HepG2 (cell line): ENCODE measurements around the gene ZFPM1. TPM values are rescaled to one million over a fixed set of nuclear protein-coding genes. Genes with fewer than 3 reads are reported as not detected.

ENCODE experiments used
- BCLAF1 ChIP-seq: fragments of 450-650 bp; IDR thresholded peaks from 2 replicates; pipeline ENCODE4 v1.6.1; 2017; ENCODE audit warnings: mild to moderate bottlenecking
- FOXM1 ChIP-seq: sonication (generic); formaldehyde crosslinking; IDR thresholded peaks from 2 replicates; pipeline ENCODE4 v1.5.0; 2020; ENCODE audit warnings: missing genetic modification reagents
- HOXA5 ChIP-seq: sonication (generic); formaldehyde crosslinking; IDR thresholded peaks from 2 replicates; pipeline ENCODE4 v1.4.0; 2020; ENCODE audit warnings: missing genetic modification reagents
- KAT8 ChIP-seq: IDR thresholded peaks from 2 replicates; pipeline ENCODE4 v1.6.1; 2016; ENCODE audit warnings: missing genetic modification reagents, missing compliant biosample characterization
- MIER2 ChIP-seq: IDR thresholded peaks from 2 replicates; pipeline ENCODE4 v1.6.1; 2016; ENCODE audit warnings: missing biosample characterization, missing genetic modification reagents
- NPAS2 ChIP-seq: sonication (generic); formaldehyde crosslinking; IDR thresholded peaks from 2 replicates; pipeline ENCODE4 v1.8.0; 2022; ENCODE audit warnings: mild to moderate bottlenecking, missing genetic modification reagents, borderline replicate concordance
- NR1H2 ChIP-seq: sonication (generic); formaldehyde crosslinking; IDR thresholded peaks from 2 replicates; pipeline ENCODE4 v1.8.1; 2022; ENCODE audit warnings: low read depth, missing genetic modification reagents, borderline replicate concordance
- RCOR2 ChIP-seq: IDR thresholded peaks from 2 replicates; pipeline ENCODE4 v1.6.1; 2016; ENCODE audit warnings: missing biosample characterization, missing genetic modification reagents
- RERE ChIP-seq: IDR thresholded peaks from 2 replicates; pipeline ENCODE4 v1.6.1; 2016; ENCODE audit warnings: low read depth, missing genetic modification reagents, missing compliant biosample characterization
- SIX1 ChIP-seq: sonication (generic); formaldehyde crosslinking; IDR thresholded peaks from 2 replicates; pipeline ENCODE4 v1.4.0; 2020; ENCODE audit warnings: missing genetic modification reagents, borderline replicate concordance
- SP140L ChIP-seq: sonication (generic); formaldehyde crosslinking; IDR thresholded peaks from 2 replicates; pipeline ENCODE4 v1.4.0; 2020; ENCODE audit warnings: missing genetic modification reagents, borderline replicate concordance
- U2AF1 ChIP-seq: fragments of 200-400 bp; formaldehyde crosslinking; optimal IDR thresholded peaks from 2 replicates; pipeline ENCODE3; 2017; ENCODE audit warnings: mild to moderate bottlenecking, low read depth, low read length
- ZBTB10 ChIP-seq: sonication (generic); formaldehyde crosslinking; IDR thresholded peaks from 2 replicates; pipeline ENCODE4 v1.4.0; 2020; ENCODE audit warnings: missing genetic modification reagents, borderline replicate concordance
- ZNF205 ChIP-seq: IDR thresholded peaks from 2 replicates; pipeline ENCODE4 v1.6.1; 2018; ENCODE audit warnings: missing biosample characterization, missing genetic modification reagents
- ZNF33B ChIP-seq: sonication (generic); formaldehyde crosslinking; IDR thresholded peaks from 2 replicates; pipeline ENCODE4 v1.5.1; 2020; ENCODE audit warnings: mild to moderate bottlenecking, missing genetic modification reagents
- ZNF549 ChIP-seq: sonication (generic); formaldehyde crosslinking; IDR thresholded peaks from 2 replicates; pipeline ENCODE4 v1.5.0; 2020; ENCODE audit warnings: missing genetic modification reagents
- ZNF737 ChIP-seq: sonication (generic); formaldehyde crosslinking; IDR thresholded peaks from 2 replicates; pipeline ENCODE4 v1.5.0; 2020; ENCODE audit warnings: missing genetic modification reagents, mild to moderate bottlenecking, borderline replicate concordance
- ZNF75D ChIP-seq: sonication (generic); formaldehyde crosslinking; IDR thresholded peaks from 2 replicates; pipeline ENCODE4 v1.8.1; 2023; ENCODE audit warnings: missing genetic modification reagents, mild to moderate bottlenecking, borderline replicate concordance
- ZNF839 ChIP-seq: sonication (generic); formaldehyde crosslinking; IDR thresholded peaks from 2 replicates; pipeline ENCODE4 v1.4.0; 2020; ENCODE audit warnings: missing genetic modification reagents, mild to moderate bottlenecking, borderline replicate concordance
- ZSCAN12 ChIP-seq: sonication (generic); formaldehyde crosslinking; IDR thresholded peaks from 2 replicates; pipeline ENCODE4 v1.9.0; 2021; ENCODE audit warnings: mild to moderate bottlenecking, missing genetic modification reagents
- polyA plus RNA-seq, 8 experiments: library from polyadenylated mRNA; depleted of rRNA in 3 of 8; stranded (reverse) in 7 of 8; unstranded in 1 of 8; fragments of >200 nt; fragmentation: Illumina TruSeq in 4 of 8; extraction: Trizol in 4 of 8; gene quantifications; 2 replicates each; pipeline versions ENCODE4 v1.2.1 to v1.2.3, GENCODE V29; 2011 to 2016; ENCODE audit warnings: low read depth in 4 of 8, missing spikeins in 1 of 8, mixed read lengths in 1 of 8; ENCODE audit not compliant: insufficient read depth in 1 of 8
- total RNA-seq, 5 experiments: library from RNA; depleted of rRNA; stranded (reverse); fragments of >200 nt; fragmentation: Illumina TruSeq; extraction: Trizol; gene quantifications; 2 replicates each; pipeline ENCODE4 v1.2.3, GENCODE V29; 2016; ENCODE audit warnings: low read depth in 1 of 5

Gene ZFPM1
- total and polyA plus RNA-seq, 2 of the 13 experiments (the other 11 are each of a cell fraction or from before 2014, with no cell fraction given) = 1.3 to 3.8 TPM

GRCh38 chr16:88550246-88550661 is 97.2 kb downstream of the ZFPM1 start (continued):
- TF ChIP-seq ZNF737 (no peak), KAT8 (no peak), ZNF549 (CRISPR knock-in tag) (no peak), ZNF33B (CRISPR knock-in tag) (no peak), HOXA5 (CRISPR knock-in tag) (no peak), RCOR2 (CRISPR knock-in tag) (no peak), SP140L (CRISPR knock-in tag) (no peak), NPAS2 (CRISPR knock-in tag) (no peak), ZNF205 (CRISPR knock-in tag) (no peak), ZSCAN12 (CRISPR knock-in tag) (no peak), U2AF1 (no peak), ZNF839 (CRISPR knock-in tag) (no peak), NR1H2 (CRISPR knock-in tag) (no peak), ZBTB10 (CRISPR knock-in tag) (no peak), SIX1 (CRISPR knock-in tag) (no peak), FOXM1 (no peak), BCLAF1 (no peak), ZNF75D (CRISPR knock-in tag) (no peak), RERE (CRISPR knock-in tag) (no peak), MIER2 (no peak)
